Trophoblast cell (in vitro differentiated cells and primary cell): ENCODE measurements around the gene TMEM229B.

Experiments
- DNase-seq, 2 donors: peaks; one replicate each; pipeline ENCODE4 v3.0.0-alpha.2; 2016
- H2AFZ ChIP-seq: 2 replicates; pipeline ENCODE4 v1.6.1; 2013; ENCODE audit warnings: low read length, moderate library complexity, mild to moderate bottlenecking; ENCODE audit not compliant: insufficient read depth, poor library complexity
- H2AK5ac ChIP-seq: 2 replicates; pipeline ENCODE4 v1.6.1; 2013; ENCODE audit warnings: mild to moderate bottlenecking, low read length
- H2BK120ac ChIP-seq: 2 replicates; pipeline ENCODE4 v1.6.1; 2013; ENCODE audit warnings: low read length, mild to moderate bottlenecking, moderate library complexity; ENCODE audit not compliant: insufficient read depth, poor library complexity
- H2BK12ac ChIP-seq: 2 replicates; pipeline ENCODE4 v1.6.1; 2013; ENCODE audit warnings: mild to moderate bottlenecking, low read length, moderate library complexity
- H2BK5ac ChIP-seq: 2 replicates; pipeline ENCODE4 v1.6.1; 2013; ENCODE audit warnings: low read length, low read depth, moderate library complexity, mild to moderate bottlenecking; ENCODE audit not compliant: poor library complexity
- H3K14ac ChIP-seq: 2 replicates; pipeline ENCODE4 v1.6.1; 2013; ENCODE audit warnings: mild to moderate bottlenecking, low read length
- H3K18ac ChIP-seq: 2 replicates; pipeline ENCODE4 v1.6.1; 2013; ENCODE audit warnings: mild to moderate bottlenecking, low read length
- H3K23ac ChIP-seq: 2 replicates; pipeline ENCODE4 v1.6.1; 2013; ENCODE audit warnings: low read length
- H3K27ac ChIP-seq: 2 replicates; pipeline ENCODE4 v1.5.1; 2013; ENCODE audit warnings: low read depth, mild to moderate bottlenecking, inconsistent platforms, low read length, moderate library complexity
- H3K27me3 ChIP-seq: 2 replicates; pipeline ENCODE4 v1.6.1; 2013; ENCODE audit warnings: inconsistent platforms, mild to moderate bottlenecking, low read length, moderate library complexity; ENCODE audit not compliant: insufficient read depth
- H3K36me3 ChIP-seq, 2 experiments: 1 replicate in 1 of 2; 2 replicates in 1 of 2; pipeline ENCODE4 v1.6.1; 2013; ENCODE audit warnings: low read length in 2 of 2, mild to moderate bottlenecking in 2 of 2, moderate library complexity in 1 of 2; ENCODE audit not compliant: insufficient read depth in 2 of 2, control insufficient read depth in 1 of 2
- H3K4ac ChIP-seq: 2 replicates; pipeline ENCODE4 v1.6.1; 2013; ENCODE audit warnings: low read depth, mild to moderate bottlenecking, low read length, moderate library complexity
- H3K4me1 ChIP-seq, 2 experiments: 1 replicate in 1 of 2; 2 replicates in 1 of 2; pipeline ENCODE4 v1.6.1; 2013; ENCODE audit warnings: low read length in 2 of 2, mild to moderate bottlenecking in 2 of 2, moderate library complexity in 1 of 2; ENCODE audit not compliant: insufficient read depth in 2 of 2, control insufficient read depth in 1 of 2
- H3K4me2 ChIP-seq: 2 replicates; pipeline ENCODE4 v1.6.1; 2013; ENCODE audit warnings: inconsistent platforms, mild to moderate bottlenecking, low read length, moderate library complexity
- H3K4me3 ChIP-seq: 2 replicates; pipeline ENCODE4 v1.5.1; 2013; ENCODE audit warnings: mild to moderate bottlenecking, low read depth, low read length, inconsistent platforms
- H3K79me1 ChIP-seq: one replicate; pipeline ENCODE4 v1.6.1; 2013; ENCODE audit warnings: low read length
- H3K79me2 ChIP-seq: 2 replicates; pipeline ENCODE4 v1.6.1; 2013; ENCODE audit warnings: low read length, mild to moderate bottlenecking; ENCODE audit not compliant: control insufficient read depth, insufficient read depth, poor library complexity
- H3K9ac ChIP-seq: 2 replicates; pipeline ENCODE4 v1.6.1; 2013; ENCODE audit warnings: mild to moderate bottlenecking, low read length
- H3K9me3 ChIP-seq: 2 replicates; pipeline ENCODE4 v1.6.1; 2013; ENCODE audit warnings: low read depth, mild to moderate bottlenecking, control low read depth, inconsistent platforms, low read length; ENCODE audit not compliant: insufficient read depth
- H4K12ac ChIP-seq: 2 replicates; pipeline ENCODE4 v1.6.1; 2013; ENCODE audit warnings: low read depth, mild to moderate bottlenecking, low read length, moderate library complexity
- H4K8ac ChIP-seq: 2 replicates; pipeline ENCODE4 v1.6.1; 2013; ENCODE audit warnings: low read depth, mild to moderate bottlenecking, low read length, moderate library complexity
- H4K91ac ChIP-seq: one replicate; pipeline ENCODE4 v1.6.1; 2013; ENCODE audit warnings: low read depth, mild to moderate bottlenecking, low read length, moderate library complexity
- WGBS: extraction: QIAGEN DNeasy Blood & Tissue Kit; methylation state at CpG from one replicate; pipeline ENCODE4 v1.1.7; 2013; ENCODE audit warnings: missing lambda C conversion rate; ENCODE audit not compliant: insufficient read length, insufficient coverage; ENCODE audit errors: extremely low coverage; 5-methylcytosine and 5-hydroxymethylcytosine counted together

TMEM229B gene

GRCh38 chr14:67487332-67487731, 1.2 kb downstream of the TMEM229B start:
- 100% methylated on average over 1 of the region's 4 CpGs for WGBS
- H3K18ac ChIP-seq, result no peak overlapping the region
- H2AFZ ChIP-seq, result no peak overlapping the region
- peaks cover 7 to 14% of the 10 kb centered on the region in 2 experiments for H3K4me1 ChIP-seq
- no peak overlapping the region for H3K23ac ChIP-seq
- H4K12ac ChIP-seq, result no peak overlapping the region
- H3K9me3 ChIP-seq, result peaks cover 4% of the 10 kb centered on the region
- no peak overlapping the region for H2BK12ac ChIP-seq
- H2BK120ac ChIP-seq, result no peak overlapping the region
- no peak overlapping the region for H2AK5ac ChIP-seq
- H3K36me3 ChIP-seq, result no peaks in the 10 kb centered on the region
- peaks cover 4% of the 10 kb centered on the region for H3K79me1 ChIP-seq
- no peak overlapping the region for H3K27ac ChIP-seq
- no peak for DNase-seq
- no peak overlapping the region for H4K8ac ChIP-seq
- no peak overlapping the region for H3K9ac ChIP-seq
- no peak overlapping the region for H3K14ac ChIP-seq
- no peak overlapping the region for H3K4me2 ChIP-seq
- no peak overlapping the region for H3K4ac ChIP-seq
- no peaks in the 10 kb centered on the region for H3K79me2 ChIP-seq
- H2BK5ac ChIP-seq, result no peak overlapping the region
- no peaks in the 10 kb centered on the region for H3K27me3 ChIP-seq
- no peak overlapping the region for H4K91ac ChIP-seq
- H3K4me3 ChIP-seq, result no peak overlapping the region

GRCh38 chr14:67486890-67487289, 1.6 kb downstream of the TMEM229B start:
- no peak overlapping the region for H3K4ac ChIP-seq
- no CpG with 5 or more reads among the region's 4 CpGs for WGBS

GRCh38 chr14:67485501-67486095, 2.9 kb downstream of the TMEM229B start:
- WGBS, result no CpG with 5 or more reads among the region's 4 CpGs
- H3K9ac ChIP-seq, result no peak overlapping the region
- peaks cover 2% of the 10 kb centered on the region for H3K9me3 ChIP-seq
- no peaks in the 10 kb centered on the region for H3K36me3 ChIP-seq
- peak overlapping the region; percentile 22 for H3K27ac ChIP-seq
- no peak overlapping the region for H4K91ac ChIP-seq
- H3K27me3 ChIP-seq, result no peaks in the 10 kb centered on the region
- H4K8ac ChIP-seq, result no peak overlapping the region
- H3K79me2 ChIP-seq, result no peaks in the 10 kb centered on the region
- no peak overlapping the region for H2AK5ac ChIP-seq
- no peak overlapping the region for H3K14ac ChIP-seq
- H4K12ac ChIP-seq, result no peak overlapping the region
- H3K4ac ChIP-seq, result no peak overlapping the region
- peaks cover 4% of the 10 kb centered on the region for H3K79me1 ChIP-seq
- no peak overlapping the region for H3K18ac ChIP-seq
- no peak overlapping the region for H2BK120ac ChIP-seq
- no peak overlapping the region for H2BK5ac ChIP-seq
- no peak overlapping the region for H3K4me2 ChIP-seq
- peaks cover 7 to 9% of the 10 kb centered on the region in 2 experiments for H3K4me1 ChIP-seq
- H2BK12ac ChIP-seq, result no peak overlapping the region
- H3K23ac ChIP-seq, result no peak overlapping the region
- no peak overlapping the region for H2AFZ ChIP-seq
- DNase-seq, result no peak
- H3K4me3 ChIP-seq, result no peak overlapping the region

More at GRCh38 chr14:67486890-67487289, 1.6 kb downstream of the TMEM229B start:
- Histone ChIP-seq H4K8ac (no peak overlapping the region), H3K79me2 (no peaks in the 10 kb centered on the region), H2AFZ (no peak overlapping the region), H3K4me3 (no peak overlapping the region), H2BK5ac (no peak overlapping the region), H3K36me3 (no peaks in the 10 kb centered on the region), H3K23ac (no peak overlapping the region), H3K14ac (no peak overlapping the region), H2BK12ac (no peak overlapping the region), H2AK5ac (no peak overlapping the region), H4K91ac (no peak overlapping the region), H3K4me1 (peaks cover 7 to 11% of the 10 kb centered on the region in 2 experiments), H2BK120ac (no peak overlapping the region), H3K18ac (no peak overlapping the region), H3K27me3 (no peaks in the 10 kb centered on the region), H3K9me3 (peaks cover 2% of the 10 kb centered on the region), H4K12ac (no peak overlapping the region), H3K27ac (no peak overlapping the region), H3K9ac (no peak overlapping the region), H3K4me2 (no peak overlapping the region), H3K79me1 (peaks cover 4% of the 10 kb centered on the region)
- DNase-seq, result no peak

- no peak overlapping the region for H3K4me3 ChIP-seq
- no peak overlapping the region for H2BK120ac ChIP-seq
- H3K4ac ChIP-seq, result no peak overlapping the region
- H2AFZ ChIP-seq, result no peak overlapping the region
- peaks cover 9 to 10% of the 10 kb centered on the region in 2 experiments for H3K4me1 ChIP-seq
- no peak for DNase-seq
- H3K27ac ChIP-seq, result no peak overlapping the region
- H3K79me2 ChIP-seq, result no peaks in the 10 kb centered on the region
- H3K9me3 ChIP-seq, result peaks cover 2% of the 10 kb centered on the region
- peak overlapping the region; percentile 47 for H3K18ac ChIP-seq
- no peak overlapping the region for H3K9ac ChIP-seq
- H3K23ac ChIP-seq, result no peak overlapping the region
- H3K36me3 ChIP-seq, result no peaks in the 10 kb centered on the region
- H2AK5ac ChIP-seq, result peak overlapping the region; percentile 44
- H4K8ac ChIP-seq, result no peak overlapping the region
- H3K4me2 ChIP-seq, result no peak overlapping the region
- H3K79me1 ChIP-seq, result peaks cover 4% of the 10 kb centered on the region
- H3K14ac ChIP-seq, result peak overlapping the region; percentile 55
- WGBS, result no CpG with 5 or more reads among the region's 8 CpGs
- no peak overlapping the region for H2BK5ac ChIP-seq
- no peak overlapping the region for H4K12ac ChIP-seq
- peak overlapping the region; percentile 36 for H4K91ac ChIP-seq
- H3K27me3 ChIP-seq, result no peaks in the 10 kb centered on the region
- H2BK12ac ChIP-seq, result peak overlapping the region; percentile 16
These were observed 4.8 kb downstream of the TMEM229B start for GRCh38 chr14:67483579-67484285.
